ENCODE measurements around the gene PSMA5.

- TF ChIP-seq CTCF (IDR thresholded peaks at IDR 0.05) (no peak), ZFX (IDR thresholded peaks at IDR 0.05; ENCODE audit: borderline replicate concordance) (no peak)
Measured at GRCh38 chr1:109350655-109351054, 75.6 kb downstream of the PSMA5 start.

Data from 22Rv1 (cell line).